Amniotic epithelial cell (primary cell): ENCODE results near the gene S100A16.
"Not testable (repeated sequence)": the region's sequence is repeated elsewhere in the genome, so short reads cannot be mapped to it uniquely, and the experiment has no call there.

Experiments
- DNase-seq: peaks from one replicate; pipeline ENCODE4 v3.0.0-alpha.2; 2010; ENCODE audit warnings: low read depth

Gene S100A16

DNA sequence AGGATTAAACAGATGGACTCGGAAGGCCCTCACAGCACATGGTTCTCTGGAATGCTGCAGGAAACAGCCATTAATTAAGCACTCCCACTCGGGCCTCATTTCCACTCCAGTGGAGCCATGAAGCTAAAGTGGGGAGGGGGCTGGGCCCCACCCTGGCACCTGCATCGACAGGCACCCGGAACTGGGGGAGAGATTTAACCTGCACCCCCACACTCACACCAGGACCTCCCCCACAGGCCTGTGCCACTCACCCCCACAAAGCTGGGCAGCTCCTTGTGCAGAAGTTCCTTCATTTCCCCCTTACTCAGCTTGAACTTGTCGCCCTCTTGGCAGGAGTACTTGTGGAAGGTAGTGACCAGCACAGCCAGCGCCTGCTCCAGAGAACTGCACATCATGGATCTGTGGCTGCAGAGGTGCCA, 49.4 kb downstream of the S100A16 start:
- no peak for DNase-seq

DNA sequence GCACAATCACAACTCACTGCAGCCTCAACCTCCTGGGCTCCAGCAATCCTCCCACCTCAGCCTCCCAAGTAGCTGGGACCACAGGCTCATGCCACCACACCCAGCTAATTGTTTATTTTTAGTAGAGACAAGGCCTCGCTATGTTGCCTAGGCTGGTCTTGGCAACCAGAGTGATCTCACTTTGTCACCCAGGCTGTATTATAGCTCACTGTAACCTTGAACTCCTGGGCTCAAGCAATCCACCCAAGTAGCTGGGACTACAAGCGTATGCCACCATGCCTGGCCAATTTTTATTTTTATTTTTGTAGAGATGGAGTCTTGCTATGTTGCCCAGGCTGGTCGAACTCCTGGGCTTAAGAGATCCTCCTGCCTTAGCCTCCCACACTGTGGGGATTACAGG, 50.9 kb downstream of the S100A16 start:
- not testable (repeated sequence) for DNase-seq

DNA sequence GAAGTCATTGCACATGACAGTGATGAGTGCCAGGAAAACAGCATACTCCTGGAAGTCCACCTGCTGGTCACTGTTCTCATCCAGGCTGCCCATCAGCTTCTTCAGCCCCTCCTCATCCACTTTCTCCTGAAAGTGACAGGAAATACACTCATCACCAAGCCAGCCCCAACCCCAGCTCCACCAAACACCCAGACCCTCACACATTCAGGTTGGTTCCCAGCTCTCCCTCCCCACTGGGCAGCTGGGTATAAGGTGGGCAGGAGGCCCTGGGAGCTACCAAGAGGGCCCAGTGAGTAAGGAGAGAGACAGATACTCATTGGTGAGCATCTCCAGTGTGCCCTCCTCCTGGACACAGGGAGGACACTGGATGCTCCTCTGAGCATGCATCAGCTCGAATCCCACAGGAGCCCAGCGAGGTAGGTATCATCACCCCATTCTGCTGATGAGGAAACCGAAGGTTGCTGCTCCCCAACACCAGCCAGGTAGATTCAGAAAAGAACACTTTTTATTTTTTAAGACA, 51.4 kb downstream of the S100A16 start:
- no peak for DNase-seq

DNA sequence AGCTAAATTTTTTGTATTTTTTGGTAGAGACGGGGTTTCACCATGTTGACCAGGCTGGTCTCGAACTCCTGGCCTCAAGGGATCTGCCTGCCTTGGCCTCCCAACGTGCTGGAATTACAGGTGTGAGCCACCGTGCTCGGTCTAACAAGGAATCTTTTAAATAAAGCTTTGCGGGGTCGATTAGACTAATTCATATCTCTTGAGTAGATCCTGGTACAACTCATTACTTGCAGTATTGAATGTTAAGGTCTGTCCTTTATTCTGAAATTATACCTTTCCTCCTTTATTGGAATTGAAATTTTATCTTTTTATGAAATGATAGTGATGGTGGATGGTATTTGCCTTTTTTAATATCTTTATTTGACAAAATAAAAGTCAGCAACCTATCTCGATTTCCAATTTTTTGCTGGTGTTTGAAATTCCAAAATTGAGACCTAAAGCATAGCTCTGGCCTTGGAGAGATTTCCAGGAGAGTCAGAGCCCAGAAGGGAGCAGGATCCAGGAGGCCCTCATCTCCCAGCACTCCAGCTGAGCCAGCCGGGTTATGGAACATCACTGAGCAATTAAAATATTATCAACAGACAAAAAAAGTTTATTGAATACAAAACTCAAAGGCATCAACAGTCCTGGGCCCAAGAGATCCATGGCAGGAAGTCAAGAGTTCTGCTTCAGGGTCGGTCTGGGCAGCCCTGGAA, 52.0 kb downstream of the S100A16 start:
- no peak for DNase-seq

DNA sequence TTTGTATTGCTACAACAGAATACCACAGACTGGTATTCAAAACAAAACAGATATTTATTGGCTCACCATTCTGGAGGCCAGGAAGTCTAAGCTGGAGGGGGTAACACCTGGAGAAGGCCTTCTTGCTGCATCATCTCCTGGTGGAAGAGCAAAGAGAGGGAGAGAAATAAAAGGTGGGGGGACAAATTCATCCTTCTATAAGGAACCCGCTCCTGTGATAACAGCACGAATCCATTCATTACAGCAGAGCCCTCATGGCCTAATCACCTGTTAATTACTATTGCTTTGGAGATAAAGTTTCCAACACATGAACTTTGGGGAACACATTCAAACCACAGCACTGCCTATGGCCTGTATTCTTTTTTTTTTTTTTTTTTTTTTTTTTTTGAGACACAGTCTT, 52.7 kb downstream of the S100A16 start:
- DNase-seq, result no peak

DNA sequence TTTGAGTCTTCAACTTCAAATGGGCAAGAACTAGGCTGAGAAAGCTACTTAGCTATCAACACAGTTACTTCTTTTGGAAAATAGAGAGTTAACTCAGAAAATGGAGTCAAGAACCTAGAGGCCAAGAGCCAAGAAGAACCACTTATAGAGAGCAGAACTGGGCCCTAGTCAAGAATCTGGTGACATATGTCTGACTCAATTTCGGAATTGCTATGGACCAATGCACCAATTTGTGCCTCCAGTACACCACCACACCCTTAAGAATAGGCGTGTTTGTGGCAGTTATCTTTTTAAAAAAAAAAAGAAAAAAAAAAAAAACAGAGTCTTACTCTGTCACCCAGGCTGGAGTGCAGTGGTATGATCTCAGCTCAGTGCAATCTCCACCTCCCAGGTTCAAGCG, 55.1 kb downstream of the S100A16 start:
- DNase-seq, result no peak
